Smooth muscle cell (in vitro differentiated cells): ENCODE measurements around the gene TMEM59L. TPM values are rescaled to one million over a fixed set of nuclear protein-coding genes. Genes with fewer than 3 reads are reported as not detected.

Experiments used
- DNase-seq: peaks from one replicate; lab custom pipeline; 2025; ENCODE audit not compliant: unreplicated experiment; lab: John Stamatoyannopoulos, UW
- H2AFZ ChIP-seq: fragments of 200-600 bp; sonication (generic); 2 replicates; pipeline ENCODE4 v1.6.0; 2016; ENCODE audit warnings: antibody characterized with exemption, low read depth, mild to moderate bottlenecking
- H3F3A ChIP-seq: fragments of 200-600 bp; sonication (generic); 2 replicates; pipeline ENCODE4 v1.6.0; 2017; ENCODE audit warnings: antibody characterized with exemption, low read depth
- H3K27ac ChIP-seq: fragments of 200-600 bp; sonication (generic); 2 replicates; pipeline ENCODE4 v1.5.1; 2016; ENCODE audit warnings: low read depth, mild to moderate bottlenecking
- H3K27me3 ChIP-seq: fragments of 200-600 bp; sonication (generic); 2 replicates; pipeline ENCODE4 v1.6.1; 2016; ENCODE audit warnings: low read depth, mild to moderate bottlenecking
- H3K36me3 ChIP-seq: fragments of 200-600 bp; sonication (generic); 2 replicates; pipeline ENCODE4 v1.5.1; 2016; ENCODE audit warnings: low read depth
- H3K4me1 ChIP-seq: fragments of 200-600 bp; sonication (generic); 2 replicates; pipeline ENCODE4 v1.5.1; 2016; ENCODE audit warnings: low read depth
- H3K4me2 ChIP-seq: fragments of 200-600 bp; sonication (generic); 2 replicates; pipeline ENCODE4 v1.6.0; 2016; ENCODE audit warnings: mild to moderate bottlenecking
- H3K4me3 ChIP-seq: fragments of 200-600 bp; sonication (generic); 2 replicates; pipeline ENCODE4 v1.5.1; 2016; ENCODE audit warnings: mild to moderate bottlenecking
- H3K79me2 ChIP-seq: fragments of 200-600 bp; sonication (generic); 2 replicates; pipeline ENCODE4 v1.6.0; 2016; ENCODE audit warnings: low read depth, mild to moderate bottlenecking
- H3K9ac ChIP-seq: fragments of 200-600 bp; sonication (generic); 2 replicates; pipeline ENCODE4 v1.6.0; 2016; ENCODE audit warnings: low read depth
- H3K9me3 ChIP-seq: fragments of 200-600 bp; sonication (generic); replicated peaks from 2 replicates; pipeline ENCODE4 v1.5.1; 2016; ENCODE audit warnings: low read depth
- H4K20me1 ChIP-seq: fragments of 200-600 bp; sonication (generic); 2 replicates; pipeline ENCODE4 v1.6.0; 2016; ENCODE audit warnings: low read depth
- CTCF ChIP-seq: fragments of 200-600 bp; sonication (generic); IDR thresholded peaks from 2 replicates; pipeline ENCODE4 v1.5.1; 2017; ENCODE audit warnings: borderline replicate concordance, mild to moderate bottlenecking, antibody characterized with exemption; ENCODE audit not compliant: insufficient read depth, poor library complexity, severe bottlenecking
- WGBS: methylation state at CpG from one replicate; pipeline ENCODE4 v1.1.7; 2016; ENCODE audit warnings: low lambda C conversion rate; 5-methylcytosine and 5-hydroxymethylcytosine counted together
- polyA plus RNA-seq: library from polyadenylated mRNA; unstranded; fragments of >200 nt; fragmentation: Nextera tagmentation; extraction: Ambion mirVana; gene quantifications from 2 replicates; pipeline ENCODE4 v1.2.1, GENCODE V29; 2016
- total RNA-seq: library from RNA; depleted of rRNA; stranded (reverse); fragments of >200 nt; gene quantifications from 2 replicates; pipeline ENCODE4 v1.2.3, GENCODE V29; 2014

The TMEM59L gene
- total and polyA plus RNA-seq, 2 experiments from 2014 or later = 4.4 to 42.0 TPM

- Histone ChIP-seq H3K27me3 (no peaks in the 10 kb centered on the region), H2AFZ (no peak overlapping the region), H4K20me1 (no peaks in the 10 kb centered on the region), H3K27ac (peak overlapping the region; percentile 98), H3F3A (peaks cover 23% of the 10 kb centered on the region), H3K36me3 (no peaks in the 10 kb centered on the region), H3K9me3 (no peaks in the 10 kb centered on the region), H3K79me2 (peaks cover 21% of the 10 kb centered on the region), H3K4me2 (peak overlapping the region; percentile 71), H3K4me3 (no peak overlapping the region), H3K9ac (peak overlapping the region; percentile 88), H3K4me1 (peaks cover 35% of the 10 kb centered on the region)
- 55% methylated on average over 30 of the region's 30 CpGs for WGBS
- TF ChIP-seq CTCF = no peak
- no peak for DNase-seq
Measured at GRCh38 chr19:18659281-18660050, 46.8 kb downstream of the TMEM59L start.

- TF ChIP-seq CTCF = no peak
- Histone ChIP-seq H3K4me3 (no peak overlapping the region), H3K79me2 (peaks cover 15% of the 10 kb centered on the region), H3K27ac (peak overlapping the region; percentile 98), H3K36me3 (no peaks in the 10 kb centered on the region), H3K4me2 (peak overlapping the region; percentile 71), H3K4me1 (peaks cover 35% of the 10 kb centered on the region), H3K27me3 (no peaks in the 10 kb centered on the region), H4K20me1 (no peaks in the 10 kb centered on the region), H3K9me3 (no peaks in the 10 kb centered on the region), H3K9ac (peak overlapping the region; percentile 88), H3F3A (peaks cover 23% of the 10 kb centered on the region), H2AFZ (no peak overlapping the region)
- DNase-seq = peak; percentile 66
- 22% methylated on average over 27 of the region's 37 CpGs for WGBS
Measured at GRCh38 chr19:18660051-18660910, 47.6 kb downstream of the TMEM59L start.

GRCh38 chr19:18660939-18661670 is 48.4 kb downstream of the TMEM59L start:
- peak overlapping the region; percentile 98 for H3K27ac ChIP-seq
- H3K4me1 ChIP-seq = peaks cover 35% of the 10 kb centered on the region
- no peak overlapping the region for H3K4me3 ChIP-seq
- H3K36me3 ChIP-seq = no peaks in the 10 kb centered on the region
- 68% methylated on average over 10 of the region's 10 CpGs for WGBS
- peaks cover 14% of the 10 kb centered on the region for H3K79me2 ChIP-seq
- H3F3A ChIP-seq = peaks cover 23% of the 10 kb centered on the region
- DNase-seq = no peak
- H3K9ac ChIP-seq = peak overlapping the region; percentile 79
- no peaks in the 10 kb centered on the region for H4K20me1 ChIP-seq
- peak overlapping the region; percentile 71 for H3K4me2 ChIP-seq
- no peak for TF ChIP-seq CTCF
- H2AFZ ChIP-seq = no peak overlapping the region
- no peaks in the 10 kb centered on the region for H3K9me3 ChIP-seq
- no peaks in the 10 kb centered on the region for H3K27me3 ChIP-seq
